ENCODE data around the gene GABARAP.

The GABARAP gene

DNA sequence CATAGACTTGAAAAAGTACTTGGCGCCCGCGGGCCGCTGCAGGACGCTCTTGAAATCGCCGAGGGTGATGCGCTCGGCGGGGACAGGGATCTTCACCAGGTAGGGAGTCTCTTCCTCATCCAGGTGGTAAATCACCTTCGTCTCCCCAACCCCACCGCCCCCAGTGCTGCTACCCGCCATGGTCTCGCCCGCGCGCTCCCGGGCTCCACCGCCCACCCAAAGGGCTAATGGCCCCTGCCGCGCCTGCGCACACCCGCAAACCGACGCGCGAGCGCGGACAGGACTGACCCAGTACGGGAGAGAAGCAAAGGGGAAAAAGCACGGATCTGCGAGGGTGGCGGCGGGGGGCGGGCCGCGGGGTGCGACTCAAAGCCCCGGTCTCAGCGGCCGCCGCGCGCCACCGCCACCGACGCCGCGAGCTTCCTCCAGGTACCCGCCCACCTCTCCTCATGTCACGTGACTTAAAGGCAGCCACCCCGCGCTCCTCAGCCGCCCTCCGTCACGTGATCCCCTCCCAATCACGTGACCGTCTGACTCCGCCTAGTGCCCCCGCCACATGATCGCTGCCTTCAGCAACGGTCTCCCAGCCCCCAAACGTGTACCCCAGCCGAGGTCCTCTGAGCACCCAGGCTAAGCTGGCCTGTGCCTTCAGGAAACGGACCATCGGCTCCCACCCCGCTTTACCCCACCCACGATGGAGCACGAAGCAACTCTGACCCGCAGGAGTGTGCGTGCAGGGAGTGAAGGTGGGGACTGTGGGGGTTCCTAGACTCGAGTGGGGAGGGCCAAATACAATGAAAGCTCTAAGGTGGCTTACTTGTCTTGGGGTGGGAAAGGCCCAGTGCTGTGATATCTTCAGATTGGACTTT is 7.9 kb downstream of the GABARAP start, which contains the start of gene DVL2 (continued):
- TF ChIP-seq MEIS1 (CRISPR knock-in tag; IDR thresholded peaks at IDR 0.05; ENCODE audit: borderline replicate concordance) (no peak), ZFP3 (tag by site-specific recombination; IDR thresholded peaks at IDR 0.05; ENCODE audit: low read depth) (no peak), ZNF140 (tag by site-specific recombination; IDR thresholded peaks at IDR 0.05) (no peak; the same call in none of the 2 replicates), ZNF174 (tag by site-specific recombination; IDR thresholded peaks at IDR 0.05) (no peak), ZNF423 (tag by site-specific recombination; IDR thresholded peaks at IDR 0.05) (0 out of 2 replicates have a peak, but pooled peaks have one; percentile 17), ZNF785 (tag by site-specific recombination; IDR thresholded peaks at IDR 0.05) (no peak; the same call in 1 of the 2 replicates), KLF9 (tag by site-specific recombination; IDR thresholded peaks at IDR 0.05; ENCODE audit: low read depth) (peak; percentile 99), ZNF24 (tag by site-specific recombination; IDR thresholded peaks at IDR 0.05) (peak; percentile 99), ZNF626 (tag by site-specific recombination; IDR thresholded peaks at IDR 0.05) (no peak), FEZF1 (tag by site-specific recombination; IDR thresholded peaks at IDR 0.05) (peak; percentile 44; the same call in 1 of the 2 replicates), TRIM28 (IDR thresholded peaks at IDR 0.05; ENCODE audit: borderline replicate concordance, low read length) (no peak), ZNF600 (tag by site-specific recombination; IDR thresholded peaks at IDR 0.05) (no peak), ZNF707 (tag by site-specific recombination; IDR thresholded peaks at IDR 0.05) (no peak), ZNF514 (tag by site-specific recombination; IDR thresholded peaks at IDR 0.05) (no peak), ZNF335 (tag by site-specific recombination; conservative IDR thresholded peaks at IDR 0.05) (peak; percentile 91), KLF7 (tag by site-specific recombination; IDR thresholded peaks at IDR 0.05; ENCODE audit: borderline replicate concordance) (peak; percentile 90; the same call in 1 of the 2 replicates), ZNF202 (tag by site-specific recombination; IDR thresholded peaks at IDR 0.05; ENCODE audit: borderline replicate concordance) (peak; percentile 81; the same call in 1 of the 2 replicates), ZNF146 (tag by site-specific recombination; IDR thresholded peaks at IDR 0.05) (peak; percentile 79), ZNF791 (tag by site-specific recombination; IDR thresholded peaks at IDR 0.05) (peak; percentile 89), ZNF214 (tag by site-specific recombination; IDR thresholded peaks at IDR 0.05; ENCODE audit: borderline replicate concordance) (no peak; the same call in 1 of the 2 replicates), ZNF560 (tag by site-specific recombination; IDR thresholded peaks at IDR 0.05; ENCODE audit: borderline replicate concordance) (no peak), ZNF843 (tag by site-specific recombination; IDR thresholded peaks at IDR 0.05) (peak; percentile 90), ZNF350 (tag by site-specific recombination; IDR thresholded peaks at IDR 0.05) (no peak), ZNF211 (tag by site-specific recombination; IDR thresholded peaks at IDR 0.05; ENCODE audit: low read depth) (no peak)
- TF ChIP-seq, protein P1, sequence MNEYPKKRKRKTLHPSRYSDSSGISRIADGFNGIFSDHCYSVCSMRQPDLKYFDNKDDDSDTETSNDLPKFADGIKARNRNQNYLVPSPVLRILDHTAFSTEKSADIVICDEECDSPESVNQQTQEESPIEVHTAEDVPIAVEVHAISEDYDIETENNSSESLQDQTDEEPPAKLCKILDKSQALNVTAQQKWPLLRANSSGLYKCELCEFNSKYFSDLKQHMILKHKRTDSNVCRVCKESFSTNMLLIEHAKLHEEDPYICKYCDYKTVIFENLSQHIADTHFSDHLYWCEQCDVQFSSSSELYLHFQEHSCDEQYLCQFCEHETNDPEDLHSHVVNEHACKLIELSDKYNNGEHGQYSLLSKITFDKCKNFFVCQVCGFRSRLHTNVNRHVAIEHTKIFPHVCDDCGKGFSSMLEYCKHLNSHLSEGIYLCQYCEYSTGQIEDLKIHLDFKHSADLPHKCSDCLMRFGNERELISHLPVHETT (tag by site-specific recombination; IDR thresholded peaks at IDR 0.05): peak; percentile 67
- TF ChIP-seq, protein P2, sequence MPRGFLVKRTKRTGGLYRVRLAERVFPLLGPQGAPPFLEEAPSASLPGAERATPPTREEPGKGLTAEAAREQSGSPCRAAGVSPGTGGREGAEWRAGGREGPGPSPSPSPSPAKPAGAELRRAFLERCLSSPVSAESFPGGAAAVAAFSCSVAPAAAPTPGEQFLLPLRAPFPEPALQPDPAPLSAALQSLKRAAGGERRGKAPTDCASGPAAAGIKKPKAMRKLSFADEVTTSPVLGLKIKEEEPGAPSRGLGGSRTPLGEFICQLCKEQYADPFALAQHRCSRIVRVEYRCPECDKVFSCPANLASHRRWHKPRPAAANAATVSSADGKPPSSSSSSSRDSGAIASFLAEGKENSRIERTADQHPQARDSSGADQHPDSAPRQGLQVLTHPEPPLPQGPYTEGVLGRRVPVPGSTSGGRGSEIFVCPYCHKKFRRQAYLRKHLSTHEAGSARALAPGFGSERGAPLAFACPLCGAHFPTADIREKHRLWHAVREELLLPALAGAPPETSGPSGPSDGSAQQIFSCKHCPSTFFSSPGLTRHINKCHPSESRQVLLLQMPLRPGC (tag by site-specific recombination; IDR thresholded peaks at IDR 0.05): peak; percentile 88
- TF ChIP-seq, protein P3, sequence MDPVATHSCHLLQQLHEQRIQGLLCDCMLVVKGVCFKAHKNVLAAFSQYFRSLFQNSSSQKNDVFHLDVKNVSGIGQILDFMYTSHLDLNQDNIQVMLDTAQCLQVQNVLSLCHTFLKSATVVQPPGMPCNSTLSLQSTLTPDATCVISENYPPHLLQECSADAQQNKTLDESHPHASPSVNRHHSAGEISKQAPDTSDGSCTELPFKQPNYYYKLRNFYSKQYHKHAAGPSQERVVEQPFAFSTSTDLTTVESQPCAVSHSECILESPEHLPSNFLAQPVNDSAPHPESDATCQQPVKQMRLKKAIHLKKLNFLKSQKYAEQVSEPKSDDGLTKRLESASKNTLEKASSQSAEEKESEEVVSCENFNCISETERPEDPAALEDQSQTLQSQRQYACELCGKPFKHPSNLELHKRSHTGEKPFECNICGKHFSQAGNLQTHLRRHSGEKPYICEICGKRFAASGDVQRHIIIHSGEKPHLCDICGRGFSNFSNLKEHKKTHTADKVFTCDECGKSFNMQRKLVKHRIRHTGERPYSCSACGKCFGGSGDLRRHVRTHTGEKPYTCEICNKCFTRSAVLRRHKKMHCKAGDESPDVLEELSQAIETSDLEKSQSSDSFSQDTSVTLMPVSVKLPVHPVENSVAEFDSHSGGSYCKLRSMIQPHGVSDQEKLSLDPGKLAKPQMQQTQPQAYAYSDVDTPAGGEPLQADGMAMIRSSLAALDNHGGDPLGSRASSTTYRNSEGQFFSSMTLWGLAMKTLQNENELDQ (tag by site-specific recombination; IDR thresholded peaks at IDR 0.05; ENCODE audit: low read depth): no peak
- TF ChIP-seq, protein P4, sequence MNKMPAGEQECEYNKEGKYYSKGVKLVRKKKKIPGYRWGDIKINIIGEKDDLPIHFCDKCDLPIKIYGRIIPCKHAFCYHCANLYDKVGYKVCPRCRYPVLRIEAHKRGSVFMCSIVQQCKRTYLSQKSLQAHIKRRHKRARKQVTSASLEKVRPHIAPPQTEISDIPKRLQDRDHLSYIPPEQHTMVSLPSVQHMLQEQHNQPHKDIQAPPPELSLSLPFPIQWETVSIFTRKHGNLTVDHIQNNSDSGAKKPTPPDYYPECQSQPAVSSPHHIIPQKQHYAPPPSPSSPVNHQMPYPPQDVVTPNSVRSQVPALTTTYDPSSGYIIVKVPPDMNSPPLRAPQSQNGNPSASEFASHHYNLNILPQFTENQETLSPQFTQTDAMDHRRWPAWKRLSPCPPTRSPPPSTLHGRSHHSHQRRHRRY (tag by site-specific recombination; IDR thresholded peaks at IDR 0.05): peak; percentile 92
- TF ChIP-seq, protein P5, sequence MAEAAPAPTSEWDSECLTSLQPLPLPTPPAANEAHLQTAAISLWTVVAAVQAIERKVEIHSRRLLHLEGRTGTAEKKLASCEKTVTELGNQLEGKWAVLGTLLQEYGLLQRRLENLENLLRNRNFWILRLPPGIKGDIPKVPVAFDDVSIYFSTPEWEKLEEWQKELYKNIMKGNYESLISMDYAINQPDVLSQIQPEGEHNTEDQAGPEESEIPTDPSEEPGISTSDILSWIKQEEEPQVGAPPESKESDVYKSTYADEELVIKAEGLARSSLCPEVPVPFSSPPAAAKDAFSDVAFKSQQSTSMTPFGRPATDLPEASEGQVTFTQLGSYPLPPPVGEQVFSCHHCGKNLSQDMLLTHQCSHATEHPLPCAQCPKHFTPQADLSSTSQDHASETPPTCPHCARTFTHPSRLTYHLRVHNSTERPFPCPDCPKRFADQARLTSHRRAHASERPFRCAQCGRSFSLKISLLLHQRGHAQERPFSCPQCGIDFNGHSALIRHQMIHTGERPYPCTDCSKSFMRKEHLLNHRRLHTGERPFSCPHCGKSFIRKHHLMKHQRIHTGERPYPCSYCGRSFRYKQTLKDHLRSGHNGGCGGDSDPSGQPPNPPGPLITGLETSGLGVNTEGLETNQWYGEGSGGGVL (tag by site-specific recombination; IDR thresholded peaks at IDR 0.05): peak; percentile 52
- TF ChIP-seq, protein P6, sequence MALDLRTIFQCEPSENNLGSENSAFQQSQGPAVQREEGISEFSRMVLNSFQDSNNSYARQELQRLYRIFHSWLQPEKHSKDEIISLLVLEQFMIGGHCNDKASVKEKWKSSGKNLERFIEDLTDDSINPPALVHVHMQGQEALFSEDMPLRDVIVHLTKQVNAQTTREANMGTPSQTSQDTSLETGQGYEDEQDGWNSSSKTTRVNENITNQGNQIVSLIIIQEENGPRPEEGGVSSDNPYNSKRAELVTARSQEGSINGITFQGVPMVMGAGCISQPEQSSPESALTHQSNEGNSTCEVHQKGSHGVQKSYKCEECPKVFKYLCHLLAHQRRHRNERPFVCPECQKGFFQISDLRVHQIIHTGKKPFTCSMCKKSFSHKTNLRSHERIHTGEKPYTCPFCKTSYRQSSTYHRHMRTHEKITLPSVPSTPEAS (tag by site-specific recombination; IDR thresholded peaks at IDR 0.05): peak; percentile 39; the same call in 1 of the 2 replicates
